H1 (cell line): Measurements from ENCODE around the gene CEP57L1.

Experiments
- BRCA1 ChIP-seq: IDR thresholded peaks from 2 replicates; pipeline ENCODE4 v1.6.1; 2012; ENCODE audit warnings: low read depth, low read length, improper control_type of control experiment
- CREB1 ChIP-seq: IDR thresholded peaks from 2 replicates; pipeline ENCODE4 v1.6.1; 2012; ENCODE audit warnings: inconsistent platforms
- CTCF ChIP-seq, 3 experiments: IDR thresholded peaks; 1 replicate in 2 of 3; 2 replicates in 1 of 3; pipeline versions ENCODE4 v1.5.1 to v1.6.1; 2011; ENCODE audit warnings: low read length in 3 of 3, mild to moderate bottlenecking in 3 of 3, inconsistent platforms in 2 of 3, low read depth in 1 of 3, moderate library complexity in 1 of 3; ENCODE audit not compliant: insufficient read depth in 1 of 3; ENCODE audit errors: control extremely low read depth in 1 of 3
- GABPA ChIP-seq: IDR thresholded peaks from 2 replicates; pipeline ENCODE4 v1.6.1; 2011; ENCODE audit warnings: mild to moderate bottlenecking, low read length, moderate library complexity, borderline replicate concordance; ENCODE audit not compliant: insufficient read depth
- POLR2A ChIP-seq, 2 experiments: IDR thresholded peaks; 1 replicate in 1 of 2; 2 replicates in 1 of 2; pipeline ENCODE4 v1.6.1; 2011; ENCODE audit warnings: low read depth in 2 of 2, low read length in 2 of 2, mild to moderate bottlenecking in 2 of 2; ENCODE audit errors: control extremely low read depth in 1 of 2
- POLR2AphosphoS5 ChIP-seq: IDR thresholded peaks from 2 replicates; pipeline ENCODE4 v1.6.1; 2011; ENCODE audit warnings: low read depth, low read length
- POU5F1 ChIP-seq: IDR thresholded peaks from 2 replicates; pipeline ENCODE4 v1.6.1; 2011; ENCODE audit warnings: low read depth, mild to moderate bottlenecking, low read length, moderate library complexity
- SIX5 ChIP-seq: IDR thresholded peaks from 2 replicates; pipeline ENCODE4 v1.6.1; 2011; ENCODE audit warnings: mild to moderate bottlenecking, low read depth, low read length
- TCF12 ChIP-seq: IDR thresholded peaks from 2 replicates; pipeline ENCODE4 v1.6.1; 2011; ENCODE audit warnings: low read depth, mild to moderate bottlenecking, low read length
- YY1 ChIP-seq: IDR thresholded peaks from 2 replicates; pipeline ENCODE4 v1.6.1; 2011; ENCODE audit warnings: low read depth, mild to moderate bottlenecking, low read length
- TF ChIP-seq, protein P1 (sequence below): IDR thresholded peaks from 2 replicates; pipeline ENCODE4 v1.6.1; 2011; ENCODE audit warnings: low read length, improper control_type of control experiment

- TF ChIP-seq, protein P1, sequence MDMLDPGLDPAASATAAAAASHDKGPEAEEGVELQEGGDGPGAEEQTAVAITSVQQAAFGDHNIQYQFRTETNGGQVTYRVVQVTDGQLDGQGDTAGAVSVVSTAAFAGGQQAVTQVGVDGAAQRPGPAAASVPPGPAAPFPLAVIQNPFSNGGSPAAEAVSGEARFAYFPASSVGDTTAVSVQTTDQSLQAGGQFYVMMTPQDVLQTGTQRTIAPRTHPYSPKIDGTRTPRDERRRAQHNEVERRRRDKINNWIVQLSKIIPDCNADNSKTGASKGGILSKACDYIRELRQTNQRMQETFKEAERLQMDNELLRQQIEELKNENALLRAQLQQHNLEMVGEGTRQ = no peak
- TF ChIP-seq CTCF (IDR thresholded peaks at IDR 0.05; ENCODE audit: control extremely low read depth in 1 of 3, insufficient read depth in 1 of 3, low read depth in 1 of 3, low read length in 3 of 3) (no peak), POLR2A (IDR thresholded peaks at IDR 0.05; ENCODE audit: control extremely low read depth in 1 of 2, low read depth in 2 of 2, low read length in 2 of 2) (no peak), YY1 (no peak), CREB1 (no peak), TCF12 (no peak), BRCA1 (no peak), POLR2AphosphoS5 (no peak), SIX5 (no peak), GABPA (no peak), POU5F1 (no peak)
Observed at GRCh38 chr6:109118871-109119354, 23.6 kb downstream of the CEP57L1 start.
